ENCODE measurements around the gene DNAH11.

- TF ChIP-seq, protein P1, sequence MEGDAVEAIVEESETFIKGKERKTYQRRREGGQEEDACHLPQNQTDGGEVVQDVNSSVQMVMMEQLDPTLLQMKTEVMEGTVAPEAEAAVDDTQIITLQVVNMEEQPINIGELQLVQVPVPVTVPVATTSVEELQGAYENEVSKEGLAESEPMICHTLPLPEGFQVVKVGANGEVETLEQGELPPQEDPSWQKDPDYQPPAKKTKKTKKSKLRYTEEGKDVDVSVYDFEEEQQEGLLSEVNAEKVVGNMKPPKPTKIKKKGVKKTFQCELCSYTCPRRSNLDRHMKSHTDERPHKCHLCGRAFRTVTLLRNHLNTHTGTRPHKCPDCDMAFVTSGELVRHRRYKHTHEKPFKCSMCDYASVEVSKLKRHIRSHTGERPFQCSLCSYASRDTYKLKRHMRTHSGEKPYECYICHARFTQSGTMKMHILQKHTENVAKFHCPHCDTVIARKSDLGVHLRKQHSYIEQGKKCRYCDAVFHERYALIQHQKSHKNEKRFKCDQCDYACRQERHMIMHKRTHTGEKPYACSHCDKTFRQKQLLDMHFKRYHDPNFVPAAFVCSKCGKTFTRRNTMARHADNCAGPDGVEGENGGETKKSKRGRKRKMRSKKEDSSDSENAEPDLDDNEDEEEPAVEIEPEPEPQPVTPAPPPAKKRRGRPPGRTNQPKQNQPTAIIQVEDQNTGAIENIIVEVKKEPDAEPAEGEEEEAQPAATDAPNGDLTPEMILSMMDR (IDR thresholded peaks at IDR 0.05): no peak
- no peak for TF ChIP-seq ZFX (IDR thresholded peaks at IDR 0.05; ENCODE audit: borderline replicate concordance)
Measured at GRCh38 chr7:21580073-21580521, 37.3 kb downstream of the DNAH11 start.
